ENCODE measurements around the gene EIF4A2.

EIF4A2 gene

GRCh38 chr3:186783058-186783730 lies at the start of gene EIF4A2:
EIF4A2 (plus strand) TSS chr3:186783577; CDS start chr3:186783611, 34 bp downstream.
- Histone ChIP-seq H3K36me3 (ENCODE audit: insufficient read depth, low read length) (peaks cover 46% of the 10 kb centered on the region), H4K20me1 (ENCODE audit: insufficient read depth, low read length, poor library complexity, severe bottlenecking) (peaks cover 48% of the 10 kb centered on the region), H3K4me3 (ENCODE audit: low read length, poor library complexity, severe bottlenecking) (peak within 1 kb of the TSS; percentile 83), H3K4me2 (ENCODE audit: low read depth, low read length, poor library complexity, severe bottlenecking) (peak within 1 kb of the TSS; percentile 98), H3K9ac (ENCODE audit: low read depth, low read length, poor library complexity, severe bottlenecking) (peak within 1 kb of the TSS; percentile 100), H3K9me3 (ENCODE audit: insufficient read depth, low read depth, low read length) (no peaks in the 10 kb centered on the region), H3K4me1 (ENCODE audit: insufficient read depth, low read length, poor library complexity, severe bottlenecking) (peaks cover 33% of the 10 kb centered on the region), H3F3A (ENCODE audit: low read depth) (peaks cover 12% of the 10 kb centered on the region), H3K79me2 (ENCODE audit: insufficient read depth, low read length) (peaks cover 56% of the 10 kb centered on the region), H3K27me3 (ENCODE audit: insufficient read depth, low read length, poor library complexity, severe bottlenecking) (peaks cover 17% of the 10 kb centered on the region), H2AFZ (ENCODE audit: low read length) (peak within 1 kb of the TSS; percentile 92), H3K9me2 (replicated peaks; ENCODE audit: low read depth, low read length) (no peaks in the 10 kb centered on the region)
- TF ChIP-seq CTCF (conservative IDR thresholded peaks at IDR 0.05; ENCODE audit: low read length), result no peak

GRCh38 chr3:186742618-186743380 lies 40.6 kb upstream of the EIF4A2 start:
- H3K79me2 ChIP-seq (ENCODE audit: insufficient read depth, low read length), result no peaks in the 10 kb centered on the region
- H4K20me1 ChIP-seq (ENCODE audit: insufficient read depth, low read length, poor library complexity, severe bottlenecking), result no peaks in the 10 kb centered on the region
- no peaks in the 10 kb centered on the region for H3K36me3 ChIP-seq (ENCODE audit: insufficient read depth, low read length)
- TF ChIP-seq CTCF (conservative IDR thresholded peaks at IDR 0.05; ENCODE audit: low read length), result no peak
- no peak for TF ChIP-seq EZH2phosphoT487 (IDR thresholded peaks at IDR 0.05; ENCODE audit: borderline replicate concordance)
- no peak overlapping the region for H3K4me2 ChIP-seq (ENCODE audit: low read depth, low read length, poor library complexity, severe bottlenecking)
- no peaks in the 10 kb centered on the region for H3K27me3 ChIP-seq (ENCODE audit: insufficient read depth, low read length, poor library complexity, severe bottlenecking)
- H3K9me3 ChIP-seq (ENCODE audit: insufficient read depth, low read depth, low read length), result no peaks in the 10 kb centered on the region
- no peaks in the 10 kb centered on the region for H3F3A ChIP-seq (ENCODE audit: low read depth)
- H3K4me3 ChIP-seq (ENCODE audit: low read length, poor library complexity, severe bottlenecking), result no peak overlapping the region
- no peaks in the 10 kb centered on the region for H3K4me1 ChIP-seq (ENCODE audit: insufficient read depth, low read length, poor library complexity, severe bottlenecking)
- H2AFZ ChIP-seq (ENCODE audit: low read length), result no peak overlapping the region
- H3K9me2 ChIP-seq (replicated peaks; ENCODE audit: low read depth, low read length), result no peaks in the 10 kb centered on the region
- H3K9ac ChIP-seq (ENCODE audit: low read depth, low read length, poor library complexity, severe bottlenecking), result no peak overlapping the region

- Histone ChIP-seq H3K27me3 (ENCODE audit: insufficient read depth, low read length, poor library complexity, severe bottlenecking) (no peaks in the 10 kb centered on the region), H3K9me3 (ENCODE audit: insufficient read depth, low read depth, low read length) (no peaks in the 10 kb centered on the region), H2AFZ (ENCODE audit: low read length) (no peak overlapping the region), H3K4me2 (ENCODE audit: low read depth, low read length, poor library complexity, severe bottlenecking) (no peak overlapping the region), H3K79me2 (ENCODE audit: insufficient read depth, low read length) (no peaks in the 10 kb centered on the region), H3K36me3 (ENCODE audit: insufficient read depth, low read length) (no peaks in the 10 kb centered on the region), H4K20me1 (ENCODE audit: insufficient read depth, low read length, poor library complexity, severe bottlenecking) (no peaks in the 10 kb centered on the region), H3K9me2 (replicated peaks; ENCODE audit: low read depth, low read length) (no peaks in the 10 kb centered on the region), H3F3A (ENCODE audit: low read depth) (no peaks in the 10 kb centered on the region), H3K9ac (ENCODE audit: low read depth, low read length, poor library complexity, severe bottlenecking) (no peak overlapping the region), H3K4me3 (ENCODE audit: low read length, poor library complexity, severe bottlenecking) (no peak overlapping the region), H3K4me1 (ENCODE audit: insufficient read depth, low read length, poor library complexity, severe bottlenecking) (no peaks in the 10 kb centered on the region)
- TF ChIP-seq EZH2phosphoT487 (IDR thresholded peaks at IDR 0.05; ENCODE audit: borderline replicate concordance), result no peak
- TF ChIP-seq CTCF (conservative IDR thresholded peaks at IDR 0.05; ENCODE audit: low read length), result no peak
Measured at GRCh38 chr3:186743666-186744065, 39.7 kb upstream of the EIF4A2 start.
